DND-41 (cell line): ENCODE results near the gene UBTD1.

ENCODE experiments used
- EZH2 ChIP-seq: IDR thresholded peaks from 3 replicates; pipeline ENCODE4 v1.6.1; 2012; ENCODE audit warnings: borderline replicate concordance, low read depth, mild to moderate bottlenecking, moderate library complexity, low read length, inconsistent platforms; ENCODE audit not compliant: severe bottlenecking
- TF ChIP-seq, protein P1 (sequence below): IDR thresholded peaks from 2 replicates; pipeline ENCODE4 v1.5.1; 2012; ENCODE audit warnings: borderline replicate concordance, low read length, moderate library complexity, mild to moderate bottlenecking; ENCODE audit not compliant: poor library complexity, severe bottlenecking; ENCODE audit errors: extremely low read depth

GRCh38 chr10:97479939-97480338, 18.8 kb upstream of the UBTD1 start:
- TF ChIP-seq, protein P1, sequence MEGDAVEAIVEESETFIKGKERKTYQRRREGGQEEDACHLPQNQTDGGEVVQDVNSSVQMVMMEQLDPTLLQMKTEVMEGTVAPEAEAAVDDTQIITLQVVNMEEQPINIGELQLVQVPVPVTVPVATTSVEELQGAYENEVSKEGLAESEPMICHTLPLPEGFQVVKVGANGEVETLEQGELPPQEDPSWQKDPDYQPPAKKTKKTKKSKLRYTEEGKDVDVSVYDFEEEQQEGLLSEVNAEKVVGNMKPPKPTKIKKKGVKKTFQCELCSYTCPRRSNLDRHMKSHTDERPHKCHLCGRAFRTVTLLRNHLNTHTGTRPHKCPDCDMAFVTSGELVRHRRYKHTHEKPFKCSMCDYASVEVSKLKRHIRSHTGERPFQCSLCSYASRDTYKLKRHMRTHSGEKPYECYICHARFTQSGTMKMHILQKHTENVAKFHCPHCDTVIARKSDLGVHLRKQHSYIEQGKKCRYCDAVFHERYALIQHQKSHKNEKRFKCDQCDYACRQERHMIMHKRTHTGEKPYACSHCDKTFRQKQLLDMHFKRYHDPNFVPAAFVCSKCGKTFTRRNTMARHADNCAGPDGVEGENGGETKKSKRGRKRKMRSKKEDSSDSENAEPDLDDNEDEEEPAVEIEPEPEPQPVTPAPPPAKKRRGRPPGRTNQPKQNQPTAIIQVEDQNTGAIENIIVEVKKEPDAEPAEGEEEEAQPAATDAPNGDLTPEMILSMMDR = no peak
- no peak for TF ChIP-seq EZH2
